Stimulated activated CD8-positive, alpha-beta memory T cell treated with anti-CD3 and anti-CD28 coated beads, Interleukin-4, amount 100 ng/mL, for 24 hours (primary cell): ENCODE measurements around the gene PTPRK.

ENCODE experiments used
- DNase-seq: peaks from one replicate; pipeline ENCODE4 v3.0.0-alpha.2; 2020; ENCODE audit warnings: low read depth

PTPRK gene

GRCh38 chr6:128067446-128068118, 452.8 kb downstream of the PTPRK start:
- DNase-seq, result no peak

GRCh38 chr6:128065072-128065471, 455.3 kb downstream of the PTPRK start:
- no peak for DNase-seq

GRCh38 chr6:128064540-128064895, 455.9 kb downstream of the PTPRK start:
- no peak for DNase-seq

- DNase-seq, result no peak
These were observed 456.4 kb downstream of the PTPRK start for GRCh38 chr6:128063850-128064539.

GRCh38 chr6:128062882-128063603, 457.4 kb downstream of the PTPRK start:
- DNase-seq, result no peak

GRCh38 chr6:128057946-128058345, 462.5 kb downstream of the PTPRK start:
- no peak for DNase-seq

- DNase-seq, result no peak
These were observed 462.9 kb downstream of the PTPRK start for GRCh38 chr6:128057541-128057940.

- DNase-seq, result no peak
These were observed 467.3 kb downstream of the PTPRK start for GRCh38 chr6:128053109-128053508.

- DNase-seq, result no peak
These were observed 472.4 kb downstream of the PTPRK start for GRCh38 chr6:128047989-128048388.

- DNase-seq, result no peak
These were observed 474.4 kb downstream of the PTPRK start for GRCh38 chr6:128046033-128046432.

- no peak for DNase-seq
These were observed 480.9 kb downstream of the PTPRK start for GRCh38 chr6:128039543-128039942.

- DNase-seq, result no peak
These were observed 483.4 kb downstream of the PTPRK start for GRCh38 chr6:128036808-128037570.

- DNase-seq, result no peak
These were observed 487.2 kb downstream of the PTPRK start for GRCh38 chr6:128033156-128033555.

- DNase-seq, result no peak
These were observed 488.4 kb downstream of the PTPRK start for GRCh38 chr6:128032042-128032441.

- no peak for DNase-seq
These were observed 490.6 kb downstream of the PTPRK start for GRCh38 chr6:128029826-128030225.

GRCh38 chr6:128028183-128028582, 492.2 kb downstream of the PTPRK start:
- DNase-seq, result no peak

GRCh38 chr6:128025478-128025877, 494.9 kb downstream of the PTPRK start:
- no peak for DNase-seq

- no peak for DNase-seq
These were observed 495.4 kb downstream of the PTPRK start for GRCh38 chr6:128024969-128025368.

- DNase-seq, result no peak
These were observed 496.4 kb downstream of the PTPRK start for GRCh38 chr6:128024046-128024445.

GRCh38 chr6:128018821-128019220, 501.6 kb downstream of the PTPRK start:
- DNase-seq, result no peak

- DNase-seq, result no peak
These were observed 503.1 kb downstream of the PTPRK start for GRCh38 chr6:128017288-128017687.

GRCh38 chr6:128007658-128008057, 512.7 kb downstream of the PTPRK start:
- no peak for DNase-seq
